ENCODE results near the gene BIN1. TPM values are rescaled to one million over a fixed set of nuclear protein-coding genes. Genes with fewer than 3 reads are reported as not detected.
"Not testable (repeated sequence)": the region's sequence is repeated elsewhere in the genome, so short reads cannot be mapped to it uniquely, and the experiment has no call there.

Gene BIN1
- total RNA-seq, 1 donor: 43.9 TPM

- Histone ChIP-seq H3K27me3 (ENCODE audit: insufficient read depth, low read length) (no peaks in the 10 kb centered on the region), H3K4me3 (ENCODE audit: low read length) (no peak overlapping the region), H3K9me3 (ENCODE audit: low read depth, low read length) (no peaks in the 10 kb centered on the region), H3K4me1 (ENCODE audit: insufficient read depth, low read length) (no peaks in the 10 kb centered on the region)
Measured at GRCh38 chr2:127121353-127121752, 14.4 kb upstream of the BIN1 start.

GRCh38 chr2:127120408-127120807, 13.5 kb upstream of the BIN1 start:
- H3K27me3 ChIP-seq (ENCODE audit: insufficient read depth, low read length); H3K9me3 ChIP-seq (ENCODE audit: low read depth, low read length); H3K4me1 ChIP-seq (ENCODE audit: insufficient read depth, low read length); H3K4me3 ChIP-seq (ENCODE audit: low read length): not testable (repeated sequence)

DNA sequence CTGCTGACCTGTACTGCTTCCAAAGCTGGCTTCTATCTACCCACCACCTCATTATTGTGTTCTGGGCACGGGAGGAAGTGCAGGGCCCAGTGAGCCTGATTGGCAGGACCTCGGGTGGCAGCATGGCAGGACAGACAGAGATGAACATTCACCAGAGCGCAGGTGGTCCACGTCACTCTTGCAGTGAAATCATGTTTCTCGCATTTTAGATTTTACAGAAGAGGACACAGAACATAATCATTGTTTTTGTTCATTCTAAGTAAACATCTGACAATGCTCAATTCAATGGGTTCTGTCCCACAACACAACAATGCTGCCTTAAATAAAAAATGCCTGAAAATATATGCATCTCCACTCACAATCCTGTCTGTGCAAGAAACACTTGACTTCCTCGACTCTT, 11.5 kb upstream of the BIN1 start:
- Histone ChIP-seq H3K27me3 (ENCODE audit: insufficient read depth, low read length) (no peaks in the 10 kb centered on the region), H3K9me3 (ENCODE audit: low read depth, low read length) (no peaks in the 10 kb centered on the region), H3K4me1 (ENCODE audit: insufficient read depth, low read length) (no peaks in the 10 kb centered on the region), H3K4me3 (ENCODE audit: low read length) (no peak overlapping the region)

DNA sequence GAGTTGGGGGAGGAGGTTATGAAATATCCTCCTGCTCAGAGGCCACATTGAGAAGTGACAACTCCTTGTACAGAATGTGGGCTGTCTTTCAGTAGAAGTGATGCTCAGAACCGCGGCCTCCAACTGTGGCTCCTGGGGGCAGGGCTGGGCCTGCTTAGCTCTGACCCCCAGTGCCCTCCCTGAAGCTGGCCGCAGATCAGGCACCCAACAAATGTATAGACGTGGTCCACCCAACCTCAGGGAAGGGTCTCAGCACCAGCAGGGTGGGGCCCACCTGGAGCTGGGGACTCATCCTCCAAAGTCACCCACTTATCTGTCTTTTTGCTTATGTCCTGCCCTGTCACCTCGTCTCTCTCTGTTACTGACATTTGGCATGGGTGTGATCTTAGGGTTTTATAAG, 11.1 kb upstream of the BIN1 start:
- no peaks in the 10 kb centered on the region for H3K27me3 ChIP-seq (ENCODE audit: insufficient read depth, low read length)
- no peak overlapping the region for H3K4me3 ChIP-seq (ENCODE audit: low read length)
- H3K4me1 ChIP-seq (ENCODE audit: insufficient read depth, low read length): no peaks in the 10 kb centered on the region
- no peaks in the 10 kb centered on the region for H3K9me3 ChIP-seq (ENCODE audit: low read depth, low read length)

DNA sequence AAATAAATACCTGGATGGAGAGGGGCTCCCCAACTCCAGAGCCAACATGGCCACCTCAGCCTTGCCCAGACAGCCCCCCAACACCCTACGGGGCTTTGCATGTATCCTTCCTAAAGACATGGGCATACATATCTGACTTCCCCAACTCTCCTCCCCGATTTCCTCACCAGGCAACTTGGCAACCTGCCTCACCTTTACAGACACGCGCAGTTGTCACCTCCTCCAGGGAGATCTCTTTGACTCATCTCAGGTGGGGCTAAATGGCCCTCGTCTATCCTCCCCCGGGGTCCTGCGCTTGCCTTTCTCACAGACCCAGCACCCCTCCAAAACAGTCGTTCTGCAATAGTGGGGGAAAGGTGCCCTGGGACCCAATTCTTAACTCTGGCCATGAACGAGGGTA, 10.6 kb upstream of the BIN1 start:
- Histone ChIP-seq H3K4me3 (ENCODE audit: low read length) (no peak overlapping the region), H3K4me1 (ENCODE audit: insufficient read depth, low read length) (no peaks in the 10 kb centered on the region), H3K27me3 (ENCODE audit: insufficient read depth, low read length) (no peaks in the 10 kb centered on the region), H3K9me3 (ENCODE audit: low read depth, low read length) (no peaks in the 10 kb centered on the region)

DNA sequence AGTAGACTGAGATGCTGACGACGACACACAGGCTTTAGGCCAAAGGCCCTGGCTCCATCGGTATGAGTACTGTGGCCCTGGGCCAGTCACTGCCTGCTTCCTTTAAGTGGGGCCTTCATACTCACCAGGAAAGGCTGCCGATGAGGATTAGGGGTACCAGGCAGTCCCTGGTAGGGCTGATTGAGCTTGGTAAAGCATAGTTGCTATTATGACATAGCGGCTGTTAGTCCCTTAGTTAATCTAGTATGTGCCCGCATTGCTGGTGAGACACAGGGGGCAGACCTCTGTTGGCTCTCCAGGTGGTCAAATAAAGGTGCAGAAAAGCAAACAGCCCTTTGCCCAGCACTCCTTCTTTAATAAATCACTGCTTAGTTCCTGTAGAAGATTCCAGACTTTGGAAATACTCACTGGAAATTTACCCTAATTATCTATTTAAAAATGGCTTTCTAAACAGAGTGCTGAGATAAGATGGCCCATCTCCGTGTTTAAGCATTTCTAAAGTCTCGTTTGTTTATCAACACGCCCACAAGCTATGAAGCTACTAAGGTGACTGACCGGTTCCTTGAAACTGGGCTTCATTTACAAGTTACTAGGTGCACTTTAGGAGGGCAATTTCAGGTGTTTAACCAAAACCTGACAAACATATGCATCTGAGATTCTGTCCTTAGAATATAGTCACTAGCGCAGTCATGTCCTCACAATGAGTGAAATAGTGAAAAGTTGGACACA, 8.7 kb upstream of the BIN1 start:
- Histone ChIP-seq H3K4me3 (ENCODE audit: low read length) (no peak overlapping the region), H3K27me3 (ENCODE audit: insufficient read depth, low read length) (no peaks in the 10 kb centered on the region), H3K9me3 (ENCODE audit: low read depth, low read length) (no peaks in the 10 kb centered on the region), H3K4me1 (ENCODE audit: insufficient read depth, low read length) (no peaks in the 10 kb centered on the region)

- Histone ChIP-seq H3K4me1 (ENCODE audit: insufficient read depth, low read length) (peaks cover 22% of the 10 kb centered on the region), H3K4me3 (ENCODE audit: low read length) (no peak overlapping the region), H3K27me3 (ENCODE audit: insufficient read depth, low read length) (peaks cover 1% of the 10 kb centered on the region), H3K9me3 (ENCODE audit: low read depth, low read length) (no peaks in the 10 kb centered on the region)
Measured at GRCh38 chr2:127110985-127111384, 4.0 kb upstream of the BIN1 start.

GRCh38 chr2:127108090-127108523, 1.2 kb upstream of the BIN1 start:
- Histone ChIP-seq H3K4me3 (ENCODE audit: low read length) (no peak overlapping the region), H3K9me3 (ENCODE audit: low read depth, low read length) (no peaks in the 10 kb centered on the region), H3K27me3 (ENCODE audit: insufficient read depth, low read length) (peaks cover 4% of the 10 kb centered on the region), H3K4me1 (ENCODE audit: insufficient read depth, low read length) (peaks cover 27% of the 10 kb centered on the region)

DNA sequence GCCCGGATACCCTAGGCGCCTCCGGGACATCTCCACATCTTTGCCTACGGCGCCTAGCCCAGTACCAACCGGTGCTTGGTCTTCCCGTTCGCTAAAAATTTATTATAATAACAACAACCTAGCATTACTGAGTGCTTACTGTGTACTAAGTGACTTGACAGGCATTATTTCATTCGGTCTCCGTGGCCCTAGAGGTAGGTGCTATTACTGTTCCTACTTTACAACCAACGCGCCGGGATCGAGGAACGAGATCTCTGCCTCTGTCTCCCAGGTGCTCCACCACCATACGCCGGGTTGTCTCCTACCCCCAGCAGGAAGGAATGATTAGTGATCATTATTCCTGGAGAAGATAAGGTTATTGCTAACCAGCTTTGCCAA, 657 bp upstream of the BIN1 start:
- H3K4me3 ChIP-seq (ENCODE audit: low read length): peak overlapping the region; percentile 60
- H3K9me3 ChIP-seq (ENCODE audit: low read depth, low read length): no peaks in the 10 kb centered on the region
- peaks cover 27% of the 10 kb centered on the region for H3K4me1 ChIP-seq (ENCODE audit: insufficient read depth, low read length)
- peaks cover 4% of the 10 kb centered on the region for H3K27me3 ChIP-seq (ENCODE audit: insufficient read depth, low read length)

GRCh38 chr2:127106457-127106990, 430 bp downstream of the BIN1 start:
- H3K27me3 ChIP-seq (ENCODE audit: insufficient read depth, low read length): peaks cover 4% of the 10 kb centered on the region
- H3K9me3 ChIP-seq (ENCODE audit: low read depth, low read length): no peaks in the 10 kb centered on the region
- peak overlapping the region; percentile 60 for H3K4me3 ChIP-seq (ENCODE audit: low read length)
- H3K4me1 ChIP-seq (ENCODE audit: insufficient read depth, low read length): peaks cover 27% of the 10 kb centered on the region

DNA sequence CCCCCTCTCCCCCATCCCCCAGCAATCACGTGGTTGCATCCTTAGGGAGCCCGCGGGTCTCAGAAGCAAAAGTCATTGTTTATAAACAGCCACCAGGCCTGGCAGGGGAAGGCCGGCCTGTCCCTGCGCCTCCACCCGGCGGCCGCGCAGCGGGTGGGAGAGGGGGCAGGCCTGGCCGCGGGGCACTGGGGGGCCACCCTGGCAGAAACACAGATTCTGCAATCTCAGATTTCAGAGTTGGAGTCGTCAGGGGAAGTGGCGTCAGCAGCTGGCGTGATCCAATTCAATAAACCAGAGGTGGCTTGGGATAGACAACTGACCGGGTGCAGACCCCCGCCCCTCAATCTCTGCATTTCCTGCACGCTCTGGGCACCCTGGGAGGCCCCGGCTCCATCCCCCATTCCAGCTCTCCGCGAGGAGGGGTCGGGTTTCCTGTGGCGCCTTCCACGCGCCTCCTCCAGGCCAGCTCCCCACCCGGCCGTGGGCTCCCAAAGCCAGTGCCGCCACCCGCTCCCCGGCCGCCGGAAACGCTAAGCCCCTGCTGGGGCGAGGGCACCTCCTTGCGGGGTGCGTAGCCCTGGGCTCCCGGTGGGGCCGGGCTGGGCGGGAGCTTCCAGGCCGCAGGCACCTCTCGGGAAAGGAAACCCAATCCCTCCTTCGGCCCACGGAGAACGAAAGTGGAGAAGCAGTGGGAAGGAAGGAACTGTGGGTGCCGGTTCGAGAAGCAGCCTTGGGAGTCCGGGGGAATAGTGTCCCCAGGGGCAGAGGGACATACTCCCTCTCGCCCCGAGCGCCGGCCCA, 1.1 kb downstream of the BIN1 start:
- peak overlapping the region; percentile 60 for H3K4me3 ChIP-seq (ENCODE audit: low read length)
- H3K4me1 ChIP-seq (ENCODE audit: insufficient read depth, low read length): peaks cover 27% of the 10 kb centered on the region
- peaks cover 4% of the 10 kb centered on the region for H3K27me3 ChIP-seq (ENCODE audit: insufficient read depth, low read length)
- H3K9me3 ChIP-seq (ENCODE audit: low read depth, low read length): no peaks in the 10 kb centered on the region

GRCh38 chr2:127104881-127105655, 1.9 kb downstream of the BIN1 start:
- Histone ChIP-seq H3K9me3 (ENCODE audit: low read depth, low read length) (no peaks in the 10 kb centered on the region), H3K27me3 (ENCODE audit: insufficient read depth, low read length) (peaks cover 4% of the 10 kb centered on the region), H3K4me3 (ENCODE audit: low read length) (no peak overlapping the region), H3K4me1 (ENCODE audit: insufficient read depth, low read length) (peaks cover 27% of the 10 kb centered on the region)

DNA sequence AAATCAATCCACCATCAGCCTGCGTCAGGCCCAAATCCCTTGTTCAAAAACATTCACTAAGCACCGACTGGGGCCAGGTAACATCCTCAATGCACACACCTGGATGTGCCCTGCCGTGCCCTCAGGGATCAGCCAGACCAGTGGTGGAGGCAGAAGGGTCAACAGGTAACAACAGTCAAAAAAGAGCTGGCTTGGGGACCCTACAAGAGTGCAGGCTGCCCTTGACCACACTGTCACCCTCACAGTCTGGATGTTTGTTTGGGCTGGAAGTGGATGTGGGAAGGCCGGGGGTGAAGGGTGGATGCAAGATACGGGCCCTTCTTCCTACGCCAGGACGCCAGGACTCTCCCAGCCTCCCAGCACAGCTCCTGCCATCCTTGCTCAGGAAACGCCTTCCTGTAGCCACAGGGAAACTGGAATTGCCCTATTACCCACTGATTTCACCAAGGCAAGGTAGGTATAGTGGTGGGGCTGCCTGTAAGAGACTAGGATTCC, 2.7 kb downstream of the BIN1 start:
- H3K4me1 ChIP-seq (ENCODE audit: insufficient read depth, low read length): peaks cover 24% of the 10 kb centered on the region
- no peaks in the 10 kb centered on the region for H3K9me3 ChIP-seq (ENCODE audit: low read depth, low read length)
- no peak overlapping the region for H3K4me3 ChIP-seq (ENCODE audit: low read length)
- H3K27me3 ChIP-seq (ENCODE audit: insufficient read depth, low read length): peaks cover 4% of the 10 kb centered on the region

- Histone ChIP-seq H3K9me3 (ENCODE audit: low read depth, low read length) (no peaks in the 10 kb centered on the region), H3K4me1 (ENCODE audit: insufficient read depth, low read length) (peaks cover 19% of the 10 kb centered on the region), H3K4me3 (ENCODE audit: low read length) (no peak overlapping the region), H3K27me3 (ENCODE audit: insufficient read depth, low read length) (peaks cover 4% of the 10 kb centered on the region)
Measured at GRCh38 chr2:127103243-127104165, 3.5 kb downstream of the BIN1 start.

All from mononuclear cell (primary cell).